GM06990 (cell line): ENCODE measurements around the gene ZNF747.
A peak's percentile ranks its signal among the peaks of the same experiment; 100 is the strongest.

ENCODE experiments used
- DNase-seq: peaks from one replicate; pipeline ENCODE4 v3.0.0-alpha.2; 2011; ENCODE audit not compliant: insufficient read length; ENCODE audit errors: extremely low read depth
- H3K27me3 ChIP-seq: replicated peaks from 2 replicates; pipeline ENCODE4 v1.6.0; 2011; ENCODE audit warnings: low read length; ENCODE audit not compliant: control insufficient read depth, insufficient read depth
- H3K36me3 ChIP-seq: 2 replicates; pipeline ENCODE4 v1.5.1; 2011; ENCODE audit warnings: low read length; ENCODE audit not compliant: control insufficient read depth, insufficient read depth
- H3K4me3 ChIP-seq: replicated peaks from 2 replicates; pipeline ENCODE4 v1.5.1; 2011; ENCODE audit warnings: low read depth, mild to moderate bottlenecking, control low read depth, low read length
- CTCF ChIP-seq: IDR thresholded peaks from 2 replicates; pipeline ENCODE4 v1.5.1; 2011; ENCODE audit warnings: low read length, control low read depth, mild to moderate bottlenecking, inconsistent platforms; ENCODE audit not compliant: insufficient read depth, poor library complexity, severe bottlenecking

Gene ZNF747

GRCh38 chr16:30533146-30533522 lies 1.5 kb downstream of the ZNF747 start:
- no peak for TF ChIP-seq CTCF
- no peak for DNase-seq
- Histone ChIP-seq H3K4me3 (no peak overlapping the region; the same call in 1 of the 2 replicates), H3K36me3 (peaks cover 5% of the 10 kb centered on the region), H3K27me3 (no peaks in the 10 kb centered on the region)

- H3K4me3 ChIP-seq: no peak overlapping the region
- peaks cover 5% of the 10 kb centered on the region for H3K36me3 ChIP-seq
- H3K27me3 ChIP-seq: no peaks in the 10 kb centered on the region
- DNase-seq: no peak
- no peak for TF ChIP-seq CTCF
Measured at GRCh38 chr16:30532285-30533145, 2.1 kb downstream of the ZNF747 start.

GRCh38 chr16:30530163-30531037 lies 4.3 kb downstream of the ZNF747 start:
- Histone ChIP-seq H3K36me3 (peaks cover 5% of the 10 kb centered on the region), H3K4me3 (no peak overlapping the region), H3K27me3 (no peaks in the 10 kb centered on the region)
- no peak for TF ChIP-seq CTCF
- DNase-seq: no peak

GRCh38 chr16:30528799-30529457 lies 5.7 kb downstream of the ZNF747 start:
- DNase-seq: no peak
- Histone ChIP-seq H3K36me3 (peaks cover 5% of the 10 kb centered on the region), H3K4me3 (no peak overlapping the region), H3K27me3 (no peaks in the 10 kb centered on the region)
- TF ChIP-seq CTCF: no peak

- no peak for DNase-seq
Measured at GRCh38 chr16:30527635-30528178, 7.0 kb downstream of the ZNF747 start.

More at GRCh38 chr16:30527635-30528178, 7.0 kb downstream of the ZNF747 start:
- Histone ChIP-seq H3K36me3 (peaks cover 5% of the 10 kb centered on the region), H3K4me3 (peak overlapping the region; percentile 40), H3K27me3 (no peaks in the 10 kb centered on the region)
- no peak for TF ChIP-seq CTCF
